ENCODE data around the gene SLAIN1.
"Not testable (repeated sequence)": the region's sequence is repeated elsewhere in the genome, so short reads cannot be mapped to it uniquely, and the experiment has no call there.

Gene SLAIN1

GRCh38 chr13:77697217-77698103 lies at the start of gene SLAIN1:
Gene SLAIN1, plus strand, starts transcription at chr13:77697687. Its CDS starts 227 bp downstream, at chr13:77697914.
- DNase-seq = peak; percentile 34

- DNase-seq = no peak
Measured at GRCh38 chr13:77650409-77650808, 47.1 kb upstream of the SLAIN1 start.

GRCh38 chr13:77653301-77653700 lies 44.2 kb upstream of the SLAIN1 start:
- no peak for DNase-seq

- not testable (repeated sequence) for DNase-seq
Measured at GRCh38 chr13:77660016-77660415, 37.5 kb upstream of the SLAIN1 start.

- DNase-seq = no peak
Measured at GRCh38 chr13:77660841-77661250, 36.6 kb upstream of the SLAIN1 start.

- not testable (repeated sequence) for DNase-seq
Measured at GRCh38 chr13:77662301-77662700, 35.2 kb upstream of the SLAIN1 start.

GRCh38 chr13:77662831-77663230 lies 34.7 kb upstream of the SLAIN1 start:
- not testable (repeated sequence) for DNase-seq

- no peak for DNase-seq
Measured at GRCh38 chr13:77674852-77675251, 22.6 kb upstream of the SLAIN1 start.

- DNase-seq = no peak
Measured at GRCh38 chr13:77678691-77679235, 18.7 kb upstream of the SLAIN1 start.

- DNase-seq = no peak
Measured at GRCh38 chr13:77687799-77688198, 9.7 kb upstream of the SLAIN1 start.

GRCh38 chr13:77691871-77692270 lies 5.6 kb upstream of the SLAIN1 start:
- no peak for DNase-seq

GRCh38 chr13:77692746-77693448 lies 4.6 kb upstream of the SLAIN1 start:
- DNase-seq = no peak

GRCh38 chr13:77693449-77693940 lies 4.0 kb upstream of the SLAIN1 start:
- no peak for DNase-seq

GRCh38 chr13:77696006-77696878 lies 1.2 kb upstream of the SLAIN1 start:
- DNase-seq = no peak

GRCh38 chr13:77696879-77697216 lies 639 bp upstream of the SLAIN1 start:
- no peak for DNase-seq

GRCh38 chr13:77698201-77699058 lies 943 bp downstream of the SLAIN1 start:
- DNase-seq = no peak

GRCh38 chr13:77699059-77699680 lies 1.7 kb downstream of the SLAIN1 start:
- DNase-seq = no peak

- DNase-seq = no peak
Measured at GRCh38 chr13:77701305-77701704, 3.8 kb downstream of the SLAIN1 start.

- DNase-seq = no peak
Measured at GRCh38 chr13:77702366-77702765, 4.9 kb downstream of the SLAIN1 start.

- no peak for DNase-seq
Measured at GRCh38 chr13:77703408-77703807, 5.9 kb downstream of the SLAIN1 start.

GRCh38 chr13:77714119-77714755 lies 16.8 kb downstream of the SLAIN1 start:
- DNase-seq = no peak

Data from NCI-H2029 (cell line).